Measurements from ENCODE around the gene FXYD3. TPM values are rescaled to one million over a fixed set of nuclear protein-coding genes. Genes with fewer than 3 reads are reported as not detected.
A peak's percentile ranks its signal among the peaks of the same experiment; 100 is the strongest.

The FXYD3 gene
- total RNA-seq, 1 experiment from 2014 or later, result 17.4 TPM

- no peak for ATAC-seq
- Histone ChIP-seq H3K9ac (ENCODE audit: low read length) (no peak overlapping the region), H2AFZ (ENCODE audit: low read depth, low read length, poor library complexity, severe bottlenecking) (no peak overlapping the region), H3K36me3 (ENCODE audit: control insufficient read depth in 1 of 2, insufficient read depth in 2 of 2, low read length in 2 of 2) (no peaks in the 10 kb centered on the region), H3K9me3 (ENCODE audit: control insufficient read depth in 1 of 2, insufficient read depth in 1 of 2, low read depth in 1 of 2, low read length in 2 of 2) (no peaks in the 10 kb centered on the region), H3K27ac (ENCODE audit: low read depth, low read length) (no peak overlapping the region), H3K4me2 (ENCODE audit: low read length) (no peak overlapping the region), H3K27me3 (ENCODE audit: insufficient read depth, low read length) (no peaks in the 10 kb centered on the region), H3K9me2 (ENCODE audit: insufficient read depth) (no peaks in the 10 kb centered on the region), H3K4me3 (replicated peaks in 1 of 2; ENCODE audit: low read depth in 1 of 2, low read length in 2 of 2) (no peak overlapping the region), H3K79me2 (ENCODE audit: insufficient read depth, low read length) (no peaks in the 10 kb centered on the region), H4K20me1 (ENCODE audit: insufficient read depth) (no peaks in the 10 kb centered on the region), H3K4me1 (ENCODE audit: control insufficient read depth in 1 of 2, insufficient read depth in 2 of 2, low read length in 2 of 2) (peaks cover 0 to 10% of the 10 kb centered on the region in 2 experiments; a peak in 2 of 4 replicates)
- ChIA-PET POLR2A (no interaction called here), CTCF (no interaction called here), RAD21 (ENCODE audit: low non-redundant PET in 1 of 2, low total read pairs in 2 of 2, uncharacterized antibody in 2 of 2, unreplicated experiment in 2 of 2) (no interaction called here)
- DNase-seq (ENCODE audit: low read depth, low spot score), result no peak
- BruUV-seq (replicated peaks), result no TSS peak
- TF ChIP-seq YY1 (IDR thresholded peaks at IDR 0.05; ENCODE audit: extremely low read depth, insufficient replicate concordance, low read depth, low read length) (no peak), FOSL1 (IDR thresholded peaks at IDR 0.05; ENCODE audit: low read depth) (no peak), ZFX (IDR thresholded peaks at IDR 0.05) (no peak), SIN3A (IDR thresholded peaks at IDR 0.05; ENCODE audit: low read depth) (no peak)
- intact Hi-C loops (cut with micrococcal nuclease), result no loop called here
Measured at GRCh38 chr19:35094656-35095055, 21.0 kb upstream of the FXYD3 start.

DNA sequence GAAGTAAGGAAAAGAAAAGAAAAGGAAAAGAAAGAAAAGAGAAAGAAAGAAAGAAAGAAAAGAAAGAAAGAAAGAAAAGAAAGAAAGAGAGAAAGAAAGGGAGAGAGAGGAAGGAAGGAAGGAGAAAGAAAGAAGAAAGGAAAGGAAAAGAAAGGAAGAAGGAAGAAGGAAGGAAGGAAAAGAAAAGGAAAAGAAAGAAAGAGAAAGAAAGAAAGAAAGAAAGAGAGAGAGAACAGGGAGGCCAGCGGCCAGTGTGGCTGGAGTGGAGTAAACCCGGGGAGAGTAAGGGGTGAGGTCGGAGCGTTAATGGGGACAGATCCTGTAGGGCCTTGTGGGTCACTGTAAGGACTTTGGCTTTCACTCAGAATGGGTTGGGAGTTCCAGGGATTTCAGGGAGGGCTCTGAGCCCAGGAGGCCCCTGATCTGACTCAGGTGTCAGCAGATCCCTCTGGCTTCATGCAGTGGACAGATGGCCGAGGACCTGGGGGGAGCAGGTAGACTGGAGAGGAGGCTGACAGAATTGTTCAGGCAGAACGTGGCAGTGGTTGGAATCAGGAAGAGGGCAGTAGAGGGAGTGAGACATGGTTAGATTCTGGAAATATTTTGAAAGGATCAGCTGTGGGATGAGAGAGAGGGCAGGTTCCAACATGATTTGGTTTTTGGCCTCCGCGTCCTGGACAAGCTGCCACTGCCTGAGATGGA is 19.8 kb upstream of the FXYD3 start:
- no peaks in the 10 kb centered on the region for H4K20me1 ChIP-seq (ENCODE audit: insufficient read depth)
- no peak overlapping the region for H3K4me2 ChIP-seq (ENCODE audit: low read length)
- H3K4me1 ChIP-seq (ENCODE audit: control insufficient read depth in 1 of 2, insufficient read depth in 2 of 2, low read length in 2 of 2), result peaks cover 0 to 3% of the 10 kb centered on the region in 2 experiments; a peak in 2 of 4 replicates
- H3K9ac ChIP-seq (ENCODE audit: low read length), result no peak overlapping the region
- H2AFZ ChIP-seq (ENCODE audit: low read depth, low read length, poor library complexity, severe bottlenecking), result no peak overlapping the region
- H3K27ac ChIP-seq (ENCODE audit: low read depth, low read length), result no peak overlapping the region
- RAD21 ChIA-PET (ENCODE audit: low non-redundant PET in 1 of 2, low total read pairs in 2 of 2, uncharacterized antibody in 2 of 2, unreplicated experiment in 2 of 2), result no interaction called here
- DNase-seq (ENCODE audit: low read depth, low spot score) (no peak), ATAC-seq (peak; percentile 49)
- no peaks in the 10 kb centered on the region for H3K27me3 ChIP-seq (ENCODE audit: insufficient read depth, low read length)
- TF ChIP-seq, protein P1, sequence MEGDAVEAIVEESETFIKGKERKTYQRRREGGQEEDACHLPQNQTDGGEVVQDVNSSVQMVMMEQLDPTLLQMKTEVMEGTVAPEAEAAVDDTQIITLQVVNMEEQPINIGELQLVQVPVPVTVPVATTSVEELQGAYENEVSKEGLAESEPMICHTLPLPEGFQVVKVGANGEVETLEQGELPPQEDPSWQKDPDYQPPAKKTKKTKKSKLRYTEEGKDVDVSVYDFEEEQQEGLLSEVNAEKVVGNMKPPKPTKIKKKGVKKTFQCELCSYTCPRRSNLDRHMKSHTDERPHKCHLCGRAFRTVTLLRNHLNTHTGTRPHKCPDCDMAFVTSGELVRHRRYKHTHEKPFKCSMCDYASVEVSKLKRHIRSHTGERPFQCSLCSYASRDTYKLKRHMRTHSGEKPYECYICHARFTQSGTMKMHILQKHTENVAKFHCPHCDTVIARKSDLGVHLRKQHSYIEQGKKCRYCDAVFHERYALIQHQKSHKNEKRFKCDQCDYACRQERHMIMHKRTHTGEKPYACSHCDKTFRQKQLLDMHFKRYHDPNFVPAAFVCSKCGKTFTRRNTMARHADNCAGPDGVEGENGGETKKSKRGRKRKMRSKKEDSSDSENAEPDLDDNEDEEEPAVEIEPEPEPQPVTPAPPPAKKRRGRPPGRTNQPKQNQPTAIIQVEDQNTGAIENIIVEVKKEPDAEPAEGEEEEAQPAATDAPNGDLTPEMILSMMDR (IDR thresholded peaks at IDR 0.05 in 2 of 3, conservative IDR thresholded peaks at IDR 0.05 in 1 of 3; ENCODE audit: borderline replicate concordance in 1 of 3, insufficient read depth in 1 of 3, low read depth in 2 of 3, low read length in 2 of 3), result no peak
- no peak for TF ChIP-seq CEBPB (IDR thresholded peaks at IDR 0.05; ENCODE audit: low read depth)
- TF ChIP-seq, protein P2, sequence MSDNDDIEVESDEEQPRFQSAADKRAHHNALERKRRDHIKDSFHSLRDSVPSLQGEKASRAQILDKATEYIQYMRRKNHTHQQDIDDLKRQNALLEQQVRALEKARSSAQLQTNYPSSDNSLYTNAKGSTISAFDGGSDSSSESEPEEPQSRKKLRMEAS (IDR thresholded peaks at IDR 0.05), result no peak
- TF ChIP-seq ZNF274 (IDR thresholded peaks at IDR 0.05; ENCODE audit: low read depth, low read length), result no peak
- no peak for TF ChIP-seq YY1 (IDR thresholded peaks at IDR 0.05; ENCODE audit: extremely low read depth, insufficient replicate concordance, low read depth, low read length)
- no peak for TF ChIP-seq ZFX (IDR thresholded peaks at IDR 0.05)
- TF ChIP-seq POLR2AphosphoS5 (IDR thresholded peaks at IDR 0.05; ENCODE audit: low read depth, low read length), result no peak
- no peak for TF ChIP-seq SP1 (IDR thresholded peaks at IDR 0.05; ENCODE audit: low read depth)
- TF ChIP-seq, protein P3, sequence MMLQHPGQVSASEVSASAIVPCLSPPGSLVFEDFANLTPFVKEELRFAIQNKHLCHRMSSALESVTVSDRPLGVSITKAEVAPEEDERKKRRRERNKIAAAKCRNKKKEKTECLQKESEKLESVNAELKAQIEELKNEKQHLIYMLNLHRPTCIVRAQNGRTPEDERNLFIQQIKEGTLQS (IDR thresholded peaks at IDR 0.05), result no peak
- no peak for TF ChIP-seq POLR2A (IDR thresholded peaks at IDR 0.05; ENCODE audit: borderline replicate concordance, extremely low read depth, insufficient read depth, insufficient read length)
- CTCF ChIA-PET, result interaction anchor here (1.1 kb wide), 1 partner anchor 52 kb away, joined by 3 read pairs; no protein-coding TSS in a partner anchor
- POLR2A ChIA-PET, result no interaction called here
- H3K4me3 ChIP-seq (replicated peaks in 1 of 2; ENCODE audit: low read depth in 1 of 2, low read length in 2 of 2), result no peak overlapping the region
- no TSS peak for BruUV-seq (replicated peaks)
- H3K9me3 ChIP-seq (ENCODE audit: control insufficient read depth in 1 of 2, insufficient read depth in 1 of 2, low read depth in 1 of 2, low read length in 2 of 2), result no peaks in the 10 kb centered on the region
- H3K36me3 ChIP-seq (ENCODE audit: control insufficient read depth in 1 of 2, insufficient read depth in 2 of 2, low read length in 2 of 2), result no peaks in the 10 kb centered on the region
- no peaks in the 10 kb centered on the region for H3K9me2 ChIP-seq (ENCODE audit: insufficient read depth)
- intact Hi-C loops (cut with micrococcal nuclease), result no loop called here
- no peaks in the 10 kb centered on the region for H3K79me2 ChIP-seq (ENCODE audit: insufficient read depth, low read length)

All from HCT116 (cell line).